ENCODE results near the gene BACH1.
"Not testable (repeated sequence)": the region's sequence is repeated elsewhere in the genome, so short reads cannot be mapped to it uniquely, and the experiment has no call there.

Gene BACH1

GRCh38 chr21:29298348-29299045 lies at the start of gene BACH1:
BACH1 (plus strand) TSS chr21:29298922; CDS start chr21:29321281, 22,359 bp downstream.
- peak; percentile 78 to 83 for DNase-seq (ENCODE audit: low read depth in 2 of 2)

- not testable (repeated sequence) for DNase-seq (ENCODE audit: low read depth in 2 of 2)
Observed at GRCh38 chr21:29249289-29249688, 49.4 kb upstream of the BACH1 start.

- no peak for DNase-seq (ENCODE audit: low read depth in 2 of 2)
Observed at GRCh38 chr21:29250636-29251035, 48.1 kb upstream of the BACH1 start.

- DNase-seq (ENCODE audit: low read depth in 2 of 2) = not testable (repeated sequence)
Observed at GRCh38 chr21:29253861-29254260, 44.9 kb upstream of the BACH1 start.

- no peak for DNase-seq (ENCODE audit: low read depth in 2 of 2)
Observed at GRCh38 chr21:29254550-29254949, 44.2 kb upstream of the BACH1 start.

- DNase-seq (ENCODE audit: low read depth in 2 of 2) = no peak
Observed at GRCh38 chr21:29256126-29256910, 42.4 kb upstream of the BACH1 start.

GRCh38 chr21:29257701-29258100 lies 41.0 kb upstream of the BACH1 start:
- no peak for DNase-seq (ENCODE audit: low read depth in 2 of 2)

- DNase-seq (ENCODE audit: low read depth in 2 of 2) = no peak
Observed at GRCh38 chr21:29258626-29259338, 39.9 kb upstream of the BACH1 start.

- no peak for DNase-seq (ENCODE audit: low read depth in 2 of 2)
Observed at GRCh38 chr21:29260461-29260860, 38.3 kb upstream of the BACH1 start.

GRCh38 chr21:29261555-29262540 lies 36.9 kb upstream of the BACH1 start:
- DNase-seq (ENCODE audit: low read depth in 2 of 2) = no peak

- DNase-seq (ENCODE audit: low read depth in 2 of 2) = no peak
Observed at GRCh38 chr21:29264721-29265120, 34.0 kb upstream of the BACH1 start.

GRCh38 chr21:29265690-29266479 lies 32.8 kb upstream of the BACH1 start:
- peak in 1 of 2 donors; percentile 22 for DNase-seq (ENCODE audit: low read depth in 2 of 2)

GRCh38 chr21:29267666-29268065 lies 31.1 kb upstream of the BACH1 start:
- DNase-seq (ENCODE audit: low read depth in 2 of 2) = no peak

GRCh38 chr21:29271927-29272333 lies 26.8 kb upstream of the BACH1 start:
- DNase-seq (ENCODE audit: low read depth in 2 of 2) = no peak

GRCh38 chr21:29277442-29277841 lies 21.3 kb upstream of the BACH1 start:
- no peak for DNase-seq (ENCODE audit: low read depth in 2 of 2)

- no peak for DNase-seq (ENCODE audit: low read depth in 2 of 2)
Observed at GRCh38 chr21:29279558-29279957, 19.2 kb upstream of the BACH1 start.

GRCh38 chr21:29281801-29282200 lies 16.9 kb upstream of the BACH1 start:
- DNase-seq (ENCODE audit: low read depth in 2 of 2) = not testable (repeated sequence)

- DNase-seq (ENCODE audit: low read depth in 2 of 2) = no peak
Observed at GRCh38 chr21:29287383-29287782, 11.3 kb upstream of the BACH1 start.

- DNase-seq (ENCODE audit: low read depth in 2 of 2) = no peak
Observed at GRCh38 chr21:29288239-29288638, 10.5 kb upstream of the BACH1 start.

GRCh38 chr21:29289317-29289716 lies 9.4 kb upstream of the BACH1 start:
- no peak for DNase-seq (ENCODE audit: low read depth in 2 of 2)
